ENCODE results near the gene BEGAIN. TPM values are rescaled to one million over a fixed set of nuclear protein-coding genes. Genes with fewer than 3 reads are reported as not detected.

Gene BEGAIN
- total RNA-seq: 3.4 and 3.5 TPM in 2 replicates

DNA sequence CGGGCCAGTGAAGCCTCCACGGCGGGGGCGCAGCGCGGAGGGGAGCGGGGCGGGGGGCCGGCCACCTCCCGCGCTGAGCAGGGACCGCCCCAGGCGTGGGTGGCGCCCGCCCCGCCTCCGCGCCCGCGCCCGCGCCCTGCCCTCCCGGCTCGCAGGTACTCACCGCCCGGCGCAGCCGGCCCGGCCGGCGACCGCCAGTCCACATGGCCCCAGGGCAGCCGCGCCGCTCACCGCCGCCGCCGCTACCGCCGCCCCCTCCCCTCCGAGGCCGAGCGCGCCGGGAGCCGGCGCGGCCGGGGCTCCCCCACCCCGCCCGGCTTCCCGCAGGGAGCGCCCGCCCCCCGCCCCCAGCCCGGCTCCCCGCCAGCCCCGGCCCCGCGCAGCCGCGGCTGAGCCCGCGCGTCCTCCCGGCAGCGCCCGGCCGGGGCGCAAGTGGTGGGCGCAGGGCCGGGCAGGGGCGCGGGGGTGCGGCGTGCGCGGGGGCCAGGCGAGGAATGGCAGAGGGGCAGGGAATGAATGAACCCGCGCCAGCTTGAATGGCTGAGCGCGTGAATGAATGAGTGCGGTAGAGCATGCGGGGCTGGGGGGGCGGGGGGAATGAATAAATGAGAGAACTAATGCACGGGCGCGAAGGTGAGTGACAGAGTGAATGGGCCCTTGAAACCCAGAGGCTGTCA, at the start of gene BEGAIN:
BEGAIN (minus strand) TSS at position 332 of the 677 bp plus-strand sequence; CDS start at position 205, 127 bp downstream.
- DNase-seq (ENCODE audit: low spot score): peak; percentile 30
- intact Hi-C loops (cut with micrococcal nuclease): loop anchor here (5.0 kb wide), 1 partner anchor 60 kb away; no protein-coding TSS in a partner anchor
- Mint-ChIP-seq H3K27ac (no peak within 1 kb of the TSS), H3K4me1 (ENCODE audit: low read depth) (no peaks in the 10 kb centered on the region), H3K9me3 (no peaks in the 10 kb centered on the region), H3K27me3 (ENCODE audit: low read depth) (peaks cover 17% of the 10 kb centered on the region), H3K36me3 (ENCODE audit: low read depth) (no peaks in the 10 kb centered on the region), H3K4me3 (ENCODE audit: low read depth) (peak within 1 kb of the TSS; percentile 70)

- no peak for DNase-seq (ENCODE audit: low spot score)
- Mint-ChIP-seq H3K4me1 (ENCODE audit: low read depth) (peaks cover 26% of the 10 kb centered on the region), H3K27ac (no peak overlapping the region), H3K4me3 (ENCODE audit: low read depth) (no peak overlapping the region), H3K27me3 (ENCODE audit: low read depth) (peaks cover 22% of the 10 kb centered on the region), H3K9me3 (no peaks in the 10 kb centered on the region), H3K36me3 (ENCODE audit: low read depth) (no peaks in the 10 kb centered on the region)
- intact Hi-C loops (cut with micrococcal nuclease): no loop called here
These were observed 49.3 kb upstream of the BEGAIN start for GRCh38 chr14:100636559-100636958.

DNA sequence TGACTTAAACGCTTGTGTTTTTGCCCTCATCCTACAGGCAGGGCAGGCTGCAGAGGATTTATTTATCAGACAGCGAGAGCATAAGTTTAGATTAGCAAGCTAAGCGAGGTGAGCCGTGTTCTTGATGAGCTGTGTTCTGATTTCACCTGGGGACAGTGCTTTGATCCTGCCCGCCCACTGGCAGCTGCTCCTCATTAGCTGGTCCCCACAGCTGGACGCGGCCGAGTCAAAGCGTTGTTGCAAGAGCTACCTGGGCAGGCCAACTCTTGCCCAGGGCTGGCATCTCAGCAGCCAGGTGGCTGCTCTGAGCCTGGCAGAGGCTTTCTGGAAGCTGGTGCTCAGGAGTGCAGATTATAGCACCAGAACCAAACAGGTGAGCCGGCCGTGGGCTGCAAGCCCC, 46.8 kb upstream of the BEGAIN start:
- Mint-ChIP-seq H3K27me3 (ENCODE audit: low read depth) (peaks cover 24% of the 10 kb centered on the region), H3K4me1 (ENCODE audit: low read depth) (peaks cover 3% of the 10 kb centered on the region), H3K9me3 (no peaks in the 10 kb centered on the region), H3K36me3 (ENCODE audit: low read depth) (no peaks in the 10 kb centered on the region), H3K4me3 (ENCODE audit: low read depth) (no peak overlapping the region), H3K27ac (no peak overlapping the region)
- intact Hi-C loops (cut with micrococcal nuclease): no loop called here
- DNase-seq (ENCODE audit: low spot score): no peak

- H3K27me3 Mint-ChIP-seq (ENCODE audit: low read depth): peaks cover 24% of the 10 kb centered on the region
- H3K4me3 Mint-ChIP-seq (ENCODE audit: low read depth): no peak overlapping the region
- H3K9me3 Mint-ChIP-seq: no peaks in the 10 kb centered on the region
- H3K36me3 Mint-ChIP-seq (ENCODE audit: low read depth): no peaks in the 10 kb centered on the region
- no peaks in the 10 kb centered on the region for H3K4me1 Mint-ChIP-seq (ENCODE audit: low read depth)
- intact Hi-C loops (cut with micrococcal nuclease): no loop called here
- no peak for DNase-seq (ENCODE audit: low spot score)
- no peak overlapping the region for H3K27ac Mint-ChIP-seq
These were observed 46.2 kb upstream of the BEGAIN start for GRCh38 chr14:100633406-100633805.

GRCh38 chr14:100629696-100630095, 42.5 kb upstream of the BEGAIN start:
- H3K27me3 Mint-ChIP-seq (ENCODE audit: low read depth): peaks cover 36% of the 10 kb centered on the region
- H3K4me1 Mint-ChIP-seq (ENCODE audit: low read depth): peaks cover under 1% of the 10 kb centered on the region
- no peaks in the 10 kb centered on the region for H3K9me3 Mint-ChIP-seq
- H3K4me3 Mint-ChIP-seq (ENCODE audit: low read depth): no peak overlapping the region
- intact Hi-C loops (cut with micrococcal nuclease): no loop called here
- no peak for DNase-seq (ENCODE audit: low spot score)
- no peaks in the 10 kb centered on the region for H3K36me3 Mint-ChIP-seq (ENCODE audit: low read depth)
- H3K27ac Mint-ChIP-seq: no peak overlapping the region

DNA sequence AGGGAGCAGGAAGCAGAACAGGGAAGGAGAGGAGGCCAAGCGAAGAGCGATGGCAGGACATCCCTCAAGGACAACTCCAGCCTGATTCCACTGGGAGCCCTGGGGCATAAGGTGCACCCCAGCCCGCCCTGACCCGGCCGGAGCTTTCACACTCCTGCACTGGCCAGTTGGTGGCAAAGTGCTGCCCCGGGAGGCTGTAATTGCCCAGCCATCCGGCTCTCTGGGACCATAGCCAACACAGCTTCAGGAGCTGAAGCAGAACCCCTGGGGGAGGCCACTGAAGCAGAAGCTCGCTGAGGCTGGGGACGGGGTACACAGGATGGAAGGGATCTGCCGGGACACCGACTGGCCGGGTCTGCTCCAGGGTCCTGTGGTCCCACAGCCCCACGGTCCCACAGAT, 41.9 kb upstream of the BEGAIN start:
- intact Hi-C loops (cut with micrococcal nuclease): no loop called here
- H3K36me3 Mint-ChIP-seq (ENCODE audit: low read depth): no peaks in the 10 kb centered on the region
- peaks cover 2% of the 10 kb centered on the region for H3K4me1 Mint-ChIP-seq (ENCODE audit: low read depth)
- no peak overlapping the region for H3K27ac Mint-ChIP-seq
- H3K4me3 Mint-ChIP-seq (ENCODE audit: low read depth): no peak overlapping the region
- no peaks in the 10 kb centered on the region for H3K9me3 Mint-ChIP-seq
- peaks cover 34% of the 10 kb centered on the region for H3K27me3 Mint-ChIP-seq (ENCODE audit: low read depth)
- DNase-seq (ENCODE audit: low spot score): no peak

DNA sequence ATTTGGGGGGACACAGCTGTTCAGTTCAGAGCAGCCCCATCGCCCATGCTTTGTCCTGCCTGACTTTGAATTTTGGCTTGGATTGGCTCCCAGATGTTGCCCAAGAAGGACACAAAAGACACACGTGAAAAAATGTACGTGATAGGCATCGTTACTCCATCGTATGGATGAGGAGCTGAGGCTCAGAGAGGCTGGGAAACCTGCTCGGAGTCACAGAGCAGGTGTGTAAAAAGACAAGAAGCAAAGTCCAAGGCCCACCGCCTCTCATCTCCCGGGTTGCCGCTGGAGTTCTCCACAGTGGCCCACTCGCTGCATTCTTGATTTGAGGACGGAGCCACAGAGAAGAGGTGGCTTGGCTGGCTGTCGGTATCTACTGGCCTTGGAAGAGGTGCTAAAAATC, 41.0 kb upstream of the BEGAIN start:
- Mint-ChIP-seq H3K27ac (no peak overlapping the region), H3K4me1 (ENCODE audit: low read depth) (peaks cover 2% of the 10 kb centered on the region)

DNA sequence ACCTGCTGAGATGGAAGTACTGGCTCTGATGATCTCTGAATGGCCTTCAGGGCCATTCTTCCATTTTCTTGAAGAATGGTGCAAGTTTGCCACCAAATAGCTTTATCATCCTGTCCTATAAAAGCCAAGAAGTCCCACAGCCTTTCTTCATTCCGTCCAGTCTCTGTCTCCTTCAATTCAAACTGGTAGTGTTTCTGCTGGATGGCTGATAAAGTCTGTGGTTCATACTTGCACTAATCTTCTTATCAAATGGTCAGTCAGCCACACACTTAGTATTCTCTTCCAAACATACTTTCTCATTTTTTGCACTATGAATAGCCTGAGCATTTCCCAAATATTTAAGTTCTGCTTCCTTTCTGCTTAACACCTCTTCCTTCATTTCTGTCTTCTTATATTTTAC, 39.4 kb upstream of the BEGAIN start:
- H3K4me1 Mint-ChIP-seq (ENCODE audit: low read depth): peaks cover 2% of the 10 kb centered on the region
- intact Hi-C loops (cut with micrococcal nuclease): no loop called here

More for the DNA sequence above, 41.0 kb upstream of the BEGAIN start:
- no peak overlapping the region for H3K4me3 Mint-ChIP-seq (ENCODE audit: low read depth)
- H3K27me3 Mint-ChIP-seq (ENCODE audit: low read depth): peaks cover 29% of the 10 kb centered on the region
- no peak for DNase-seq (ENCODE audit: low spot score)
- no peaks in the 10 kb centered on the region for H3K36me3 Mint-ChIP-seq (ENCODE audit: low read depth)
- intact Hi-C loops (cut with micrococcal nuclease): no loop called here
- H3K9me3 Mint-ChIP-seq: no peaks in the 10 kb centered on the region

GRCh38 chr14:100623961-100624360, 36.7 kb upstream of the BEGAIN start:
- Mint-ChIP-seq H3K9me3 (no peaks in the 10 kb centered on the region), H3K27ac (no peak overlapping the region), H3K4me1 (ENCODE audit: low read depth) (peaks cover 3% of the 10 kb centered on the region), H3K27me3 (ENCODE audit: low read depth) (peaks cover 26% of the 10 kb centered on the region), H3K4me3 (ENCODE audit: low read depth) (no peak overlapping the region), H3K36me3 (ENCODE audit: low read depth) (no peaks in the 10 kb centered on the region)
- intact Hi-C loops (cut with micrococcal nuclease): no loop called here
- DNase-seq (ENCODE audit: low spot score): no peak

More for the DNA sequence above, 39.4 kb upstream of the BEGAIN start:
- no peak overlapping the region for H3K27ac Mint-ChIP-seq
- no peak for DNase-seq (ENCODE audit: low spot score)
- H3K27me3 Mint-ChIP-seq (ENCODE audit: low read depth): peaks cover 22% of the 10 kb centered on the region
- H3K36me3 Mint-ChIP-seq (ENCODE audit: low read depth): no peaks in the 10 kb centered on the region
- H3K9me3 Mint-ChIP-seq: no peaks in the 10 kb centered on the region
- no peak overlapping the region for H3K4me3 Mint-ChIP-seq (ENCODE audit: low read depth)

DNA sequence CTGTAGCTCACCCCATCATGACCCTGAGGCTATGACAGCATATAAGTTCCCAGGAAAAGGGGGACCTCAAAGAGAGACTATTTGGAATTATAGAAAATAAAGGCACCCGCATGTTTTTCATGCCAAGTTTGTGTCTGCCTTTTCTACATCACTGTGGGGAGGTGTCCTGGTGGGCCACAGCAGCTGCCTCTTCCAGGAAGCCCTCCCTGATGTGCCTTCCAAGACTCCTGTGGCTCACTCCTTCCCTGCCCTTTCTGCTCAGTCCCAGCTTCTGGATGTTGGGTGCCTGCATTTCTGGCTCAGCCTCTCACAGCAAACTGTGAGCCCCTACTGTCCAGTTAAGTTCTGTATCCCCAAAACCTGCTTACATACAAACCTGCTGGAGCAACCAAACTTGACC, 36.3 kb upstream of the BEGAIN start:
- no peaks in the 10 kb centered on the region for H3K9me3 Mint-ChIP-seq
- no peak overlapping the region for H3K27ac Mint-ChIP-seq
- peaks cover 28% of the 10 kb centered on the region for H3K27me3 Mint-ChIP-seq (ENCODE audit: low read depth)
- DNase-seq (ENCODE audit: low spot score): no peak
- no peaks in the 10 kb centered on the region for H3K36me3 Mint-ChIP-seq (ENCODE audit: low read depth)
- intact Hi-C loops (cut with micrococcal nuclease): no loop called here
- H3K4me3 Mint-ChIP-seq (ENCODE audit: low read depth): no peak overlapping the region
- peaks cover 3% of the 10 kb centered on the region for H3K4me1 Mint-ChIP-seq (ENCODE audit: low read depth)

GRCh38 chr14:100622708-100623485, 35.7 kb upstream of the BEGAIN start:
- Mint-ChIP-seq H3K27ac (no peak overlapping the region), H3K4me1 (ENCODE audit: low read depth) (peaks cover 3% of the 10 kb centered on the region), H3K36me3 (ENCODE audit: low read depth) (no peaks in the 10 kb centered on the region), H3K9me3 (no peaks in the 10 kb centered on the region), H3K4me3 (ENCODE audit: low read depth) (no peak overlapping the region), H3K27me3 (ENCODE audit: low read depth) (peaks cover 25% of the 10 kb centered on the region)
- DNase-seq (ENCODE audit: low spot score): no peak
- intact Hi-C loops (cut with micrococcal nuclease): no loop called here

DNA sequence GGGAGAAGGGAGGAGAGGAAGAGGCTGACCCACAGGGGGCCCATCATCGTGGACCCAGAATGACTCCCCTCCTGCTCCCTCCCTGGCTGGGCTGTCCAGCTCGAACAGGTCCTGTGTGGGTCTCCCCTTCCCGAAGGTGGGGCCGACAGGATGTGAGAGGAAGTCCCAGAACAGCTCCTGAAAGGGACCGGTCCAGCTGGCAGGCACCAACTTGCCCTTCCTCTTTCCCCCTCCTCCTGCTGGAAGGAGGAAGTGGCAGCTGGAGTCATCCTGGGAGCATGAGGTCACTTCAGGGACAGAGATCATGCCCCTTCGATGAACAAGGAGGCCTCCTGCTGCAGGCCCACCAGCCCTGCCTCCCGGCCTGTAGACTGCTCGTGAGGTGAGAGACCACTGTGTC, 35.0 kb upstream of the BEGAIN start:
- intact Hi-C loops (cut with micrococcal nuclease): no loop called here
- Mint-ChIP-seq H3K4me3 (ENCODE audit: low read depth) (no peak overlapping the region), H3K27me3 (ENCODE audit: low read depth) (peaks cover 22% of the 10 kb centered on the region), H3K9me3 (no peaks in the 10 kb centered on the region), H3K36me3 (ENCODE audit: low read depth) (no peaks in the 10 kb centered on the region), H3K27ac (no peak overlapping the region), H3K4me1 (ENCODE audit: low read depth) (peaks cover 8% of the 10 kb centered on the region)
- DNase-seq (ENCODE audit: low spot score): no peak

GRCh38 chr14:100621806-100622205, 34.6 kb upstream of the BEGAIN start:
- Mint-ChIP-seq H3K27me3 (ENCODE audit: low read depth) (peaks cover 21% of the 10 kb centered on the region), H3K4me1 (ENCODE audit: low read depth) (peaks cover 11% of the 10 kb centered on the region)
- intact Hi-C loops (cut with micrococcal nuclease): no loop called here

More at GRCh38 chr14:100621806-100622205, 34.6 kb upstream of the BEGAIN start:
- H3K27ac Mint-ChIP-seq: no peak overlapping the region
- no peak overlapping the region for H3K4me3 Mint-ChIP-seq (ENCODE audit: low read depth)
- no peaks in the 10 kb centered on the region for H3K9me3 Mint-ChIP-seq
- no peaks in the 10 kb centered on the region for H3K36me3 Mint-ChIP-seq (ENCODE audit: low read depth)
- no peak for DNase-seq (ENCODE audit: low spot score)
